Choroid plexus epithelial cell (primary cell): ENCODE results near the gene SPATC1L.

ENCODE experiments used
- DNase-seq: peaks from one replicate; pipeline ENCODE4 v3.0.0-alpha.2; 2010; ENCODE audit warnings: low read depth
- H3K4me3 ChIP-seq: 2 replicates; pipeline ENCODE4 v1.5.1; 2011; ENCODE audit warnings: low read depth, mild to moderate bottlenecking, control low read depth, low read length, moderate library complexity
- TF ChIP-seq, protein P1 (sequence below): conservative IDR thresholded peaks from 2 replicates; pipeline ENCODE4 v1.5.1; 2011; ENCODE audit warnings: low read depth, mild to moderate bottlenecking, control low read depth, inconsistent platforms, low read length, moderate library complexity

SPATC1L gene

DNA sequence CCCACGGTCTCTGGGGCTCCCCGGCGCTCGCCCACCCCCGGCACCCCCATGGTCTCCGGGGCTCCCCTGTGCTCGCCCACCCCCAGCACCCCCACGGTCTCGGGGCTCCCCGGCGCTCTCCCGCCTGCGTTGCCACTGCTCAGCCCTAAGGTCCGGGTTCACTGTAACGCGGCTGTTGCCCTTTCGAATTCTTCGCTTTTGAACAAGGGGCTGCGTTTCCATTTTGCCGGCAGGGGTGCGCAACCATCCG lies 23.7 kb downstream of the SPATC1L start:
- H3K4me3 ChIP-seq, result no peak overlapping the region
- no peak for DNase-seq
- TF ChIP-seq, protein P1, sequence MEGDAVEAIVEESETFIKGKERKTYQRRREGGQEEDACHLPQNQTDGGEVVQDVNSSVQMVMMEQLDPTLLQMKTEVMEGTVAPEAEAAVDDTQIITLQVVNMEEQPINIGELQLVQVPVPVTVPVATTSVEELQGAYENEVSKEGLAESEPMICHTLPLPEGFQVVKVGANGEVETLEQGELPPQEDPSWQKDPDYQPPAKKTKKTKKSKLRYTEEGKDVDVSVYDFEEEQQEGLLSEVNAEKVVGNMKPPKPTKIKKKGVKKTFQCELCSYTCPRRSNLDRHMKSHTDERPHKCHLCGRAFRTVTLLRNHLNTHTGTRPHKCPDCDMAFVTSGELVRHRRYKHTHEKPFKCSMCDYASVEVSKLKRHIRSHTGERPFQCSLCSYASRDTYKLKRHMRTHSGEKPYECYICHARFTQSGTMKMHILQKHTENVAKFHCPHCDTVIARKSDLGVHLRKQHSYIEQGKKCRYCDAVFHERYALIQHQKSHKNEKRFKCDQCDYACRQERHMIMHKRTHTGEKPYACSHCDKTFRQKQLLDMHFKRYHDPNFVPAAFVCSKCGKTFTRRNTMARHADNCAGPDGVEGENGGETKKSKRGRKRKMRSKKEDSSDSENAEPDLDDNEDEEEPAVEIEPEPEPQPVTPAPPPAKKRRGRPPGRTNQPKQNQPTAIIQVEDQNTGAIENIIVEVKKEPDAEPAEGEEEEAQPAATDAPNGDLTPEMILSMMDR, result no peak

DNA sequence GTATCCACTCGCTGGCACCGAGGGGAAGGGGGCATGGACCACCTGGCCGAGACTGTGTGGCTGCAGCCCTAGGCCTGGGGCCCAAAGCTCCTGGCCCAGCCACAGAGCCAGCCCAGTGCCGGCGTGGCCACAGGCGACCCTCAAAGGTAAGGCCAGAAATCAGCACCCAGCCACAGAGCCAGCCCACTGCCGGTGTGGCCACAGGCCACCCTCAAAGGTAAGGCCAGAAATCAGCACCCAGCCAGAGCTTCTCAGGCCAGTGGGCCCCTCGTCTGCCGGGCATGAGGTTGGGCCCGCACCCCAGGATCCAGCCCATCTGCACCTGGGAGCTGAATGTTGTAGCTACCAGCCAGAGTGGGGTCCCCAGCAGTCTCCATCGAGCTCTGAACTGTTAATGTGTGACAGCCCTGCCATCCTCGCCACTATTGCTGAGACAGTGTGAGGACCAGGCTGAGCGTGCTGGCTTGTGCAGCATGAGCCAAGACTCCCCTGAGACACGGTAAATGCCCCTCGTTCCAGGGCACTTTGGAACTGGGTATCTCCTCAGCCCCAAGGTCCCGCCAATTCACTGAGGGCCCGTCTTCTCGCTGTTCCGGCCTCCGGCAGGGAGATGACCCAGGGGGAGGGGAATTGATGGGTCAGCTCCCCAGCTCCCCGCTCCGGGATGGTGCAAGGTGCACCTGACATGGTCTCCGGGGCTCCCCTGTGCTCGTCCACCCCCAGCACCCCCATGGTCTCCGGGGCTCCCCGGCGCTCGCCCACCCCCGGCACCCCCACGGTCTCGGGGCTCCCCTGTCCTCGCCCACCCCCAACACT lies 24.2 kb downstream of the SPATC1L start:
- H3K4me3 ChIP-seq, result no peak overlapping the region
- no peak for DNase-seq
- TF ChIP-seq, protein P1, result no peak

DNA sequence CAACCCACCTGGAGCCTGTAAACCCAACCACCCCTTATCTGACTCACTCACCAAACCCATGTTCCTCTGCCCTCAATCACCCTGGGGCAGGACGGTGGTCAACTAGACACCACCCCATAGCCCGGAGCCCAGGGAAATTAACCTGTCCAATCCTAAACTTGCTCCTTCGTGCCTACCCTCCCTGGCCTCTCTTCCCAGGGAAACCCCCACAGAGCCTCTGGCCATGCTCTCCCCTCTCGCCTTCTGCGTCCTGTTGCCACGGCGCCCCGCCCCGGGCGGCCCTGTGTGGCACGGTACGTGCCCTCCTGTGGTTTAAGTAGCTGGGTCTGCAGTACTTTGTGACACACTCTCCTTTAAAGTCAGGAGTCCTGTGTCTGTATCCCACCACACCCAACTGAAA lies 24.9 kb downstream of the SPATC1L start:
- TF ChIP-seq, protein P1, result no peak
- no peak for DNase-seq
- H3K4me3 ChIP-seq, result no peak overlapping the region

DNA sequence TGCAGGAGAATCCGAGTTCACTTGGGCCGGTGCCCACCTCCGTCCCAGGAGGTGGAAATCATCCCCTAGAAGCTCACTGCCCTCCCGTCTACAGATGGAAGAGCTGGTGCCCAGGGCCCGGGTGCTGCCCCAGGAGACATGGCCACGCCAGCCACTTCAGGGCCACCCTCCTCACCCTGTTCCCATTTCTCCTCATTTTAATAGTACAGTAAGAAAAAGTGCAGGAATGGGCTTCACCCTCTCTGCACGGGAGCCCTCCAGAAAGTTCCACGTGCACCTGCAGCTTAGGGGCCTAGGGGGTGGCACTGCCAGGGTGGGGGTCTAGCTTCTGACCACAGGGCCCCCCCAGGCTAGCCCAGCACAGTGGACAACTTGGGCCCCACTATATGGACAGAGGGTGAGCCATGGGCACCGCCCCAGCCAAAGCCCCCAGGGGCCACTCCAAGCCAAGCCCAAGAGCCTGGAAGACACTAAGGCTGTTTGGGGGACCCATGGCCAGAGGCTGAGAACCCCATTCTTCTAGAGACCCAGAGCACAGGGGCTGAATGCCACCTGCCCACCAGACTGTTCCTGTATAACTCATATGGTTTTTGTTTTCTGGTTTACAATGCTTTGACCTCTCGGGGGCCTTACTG lies 25.5 kb downstream of the SPATC1L start:
- DNase-seq, result no peak
- TF ChIP-seq, protein P1, result no peak

DNA sequence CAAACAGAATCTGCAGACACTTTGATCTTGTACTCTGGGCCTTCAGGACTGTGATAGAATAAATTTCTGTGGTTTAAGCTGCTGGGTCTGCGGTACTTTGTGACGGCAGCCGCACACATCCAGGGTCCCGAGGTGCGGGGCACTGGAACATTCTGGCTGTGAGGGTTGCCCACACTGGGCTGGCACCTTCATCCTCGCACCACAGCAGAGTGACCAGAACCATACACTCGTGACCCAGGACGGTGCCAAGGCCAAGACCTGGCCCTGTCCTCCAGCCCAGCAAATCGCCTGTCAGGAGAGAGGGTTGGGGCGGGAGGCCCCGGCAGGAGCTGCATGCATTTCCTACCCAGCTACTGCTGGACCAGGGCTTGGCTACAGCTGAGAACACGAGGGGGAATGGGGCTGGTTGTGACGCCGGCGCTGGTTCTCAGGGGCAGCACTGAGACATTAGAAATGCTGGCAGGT lies 26.2 kb downstream of the SPATC1L start:
- no peak overlapping the region for H3K4me3 ChIP-seq
- TF ChIP-seq, protein P1, result no peak
- DNase-seq, result no peak

More for the DNA sequence above, 25.5 kb downstream of the SPATC1L start:
- H3K4me3 ChIP-seq, result no peak overlapping the region

DNA sequence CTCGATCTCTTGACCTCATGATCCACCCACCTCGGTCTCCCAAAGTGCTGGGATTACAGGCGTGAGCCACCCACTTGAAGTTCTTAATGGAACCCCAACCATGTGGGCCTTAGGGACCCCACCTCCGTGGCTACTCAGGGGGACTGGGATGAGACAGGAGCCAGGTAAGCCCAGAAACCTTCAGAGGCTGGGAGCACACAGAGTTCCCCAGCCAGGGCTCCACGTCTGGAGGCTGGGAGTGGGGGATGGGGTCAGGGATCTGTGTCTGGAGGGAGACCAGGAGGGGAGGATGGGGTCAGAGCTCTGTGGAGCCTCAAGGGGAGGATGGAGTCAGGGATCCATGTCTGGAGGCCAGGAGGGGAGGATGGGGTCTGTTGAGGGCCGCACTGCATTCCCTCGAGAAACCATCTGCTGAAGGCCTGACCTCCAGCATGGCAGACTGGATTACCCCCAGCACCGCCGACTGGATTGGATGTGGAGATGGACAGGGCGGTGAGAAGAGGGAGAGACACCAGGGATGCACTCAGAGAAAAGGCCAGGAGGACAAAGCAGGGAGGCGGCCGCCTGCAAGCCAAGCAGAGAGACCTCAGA lies 26.8 kb downstream of the SPATC1L start:
- no peak for DNase-seq
- TF ChIP-seq, protein P1, result no peak
- no peak overlapping the region for H3K4me3 ChIP-seq
